ENCODE measurements around the gene ZBTB38. TPM values are rescaled to one million over a fixed set of nuclear protein-coding genes. Genes with fewer than 3 reads are reported as not detected.

The ZBTB38 gene
- total and polyA plus RNA-seq, 3 donors from 2014 or later, result 66.7 to 167 (median 131) TPM

- H3K27ac ChIP-seq, result peak overlapping the region in 1 of 2 donors; percentile 28
Measured at GRCh38 chr3:141360888-141361598, 7.3 kb upstream of the ZBTB38 start.

GRCh38 chr3:141362736-141363135 is 5.6 kb upstream of the ZBTB38 start:
- 88 to 98% methylated on average over 1 of the region's 1 CpG for WGBS, 2 donors
- intact Hi-C loops (cut with DNase I; ENCODE audit: low total_unique reads), result no loop called here
- H3K27ac ChIP-seq, result no peak overlapping the region
- H3K4me3 ChIP-seq, result no peak overlapping the region
- TF ChIP-seq POLR2A (IDR thresholded peaks at IDR 0.05) (no peak), CTCF (IDR thresholded peaks at IDR 0.05) (no peak)
- H3K36me3 ChIP-seq (ENCODE audit: low read depth, missing control alignments), result no peaks in the 10 kb centered on the region
- peaks cover 19% of the 10 kb centered on the region for H3K4me1 ChIP-seq
- no peaks in the 10 kb centered on the region for H3K9me3 ChIP-seq
- no peak for DNase-seq
- no peaks in the 10 kb centered on the region for H3K27me3 ChIP-seq

More at GRCh38 chr3:141360888-141361598, 7.3 kb upstream of the ZBTB38 start:
- no peak for DNase-seq
- intact Hi-C loops (cut with DNase I; ENCODE audit: low total_unique reads), result no loop called here
- H3K4me1 ChIP-seq, result peaks cover 2% of the 10 kb centered on the region
- TF ChIP-seq POLR2A (IDR thresholded peaks at IDR 0.05) (no peak), CTCF (IDR thresholded peaks at IDR 0.05) (peak; percentile 65 to 74 (median 73))
- no peaks in the 10 kb centered on the region for H3K9me3 ChIP-seq
- H3K36me3 ChIP-seq (ENCODE audit: low read depth, missing control alignments), result no peaks in the 10 kb centered on the region
- 33 to 34% methylated on average over 6 of the region's 6 CpGs for WGBS, 2 donors
- H3K27me3 ChIP-seq, result no peaks in the 10 kb centered on the region
- H3K4me3 ChIP-seq, result no peak overlapping the region

GRCh38 chr3:141365201-141365600 is 3.1 kb upstream of the ZBTB38 start:
- H3K27ac ChIP-seq, result no peak overlapping the region
- H3K36me3 ChIP-seq (ENCODE audit: low read depth, missing control alignments), result no peaks in the 10 kb centered on the region
- peaks cover 42% of the 10 kb centered on the region for H3K4me1 ChIP-seq
- no peaks in the 10 kb centered on the region for H3K9me3 ChIP-seq
- no peak overlapping the region for H3K4me3 ChIP-seq
- no peaks in the 10 kb centered on the region for H3K27me3 ChIP-seq
- no peak for TF ChIP-seq CTCF (IDR thresholded peaks at IDR 0.05)
- WGBS, 2 donors, result 86 to 100% methylated on average over 1 of the region's 1 CpG
- no peak for DNase-seq
- intact Hi-C loops (cut with DNase I; ENCODE audit: low total_unique reads), result loop anchor here (5.0 kb wide), 1 partner anchor 77 kb away; no protein-coding TSS in a partner anchor

- H3K4me3 ChIP-seq, result no peak overlapping the region
- H3K9me3 ChIP-seq, result no peaks in the 10 kb centered on the region
- intact Hi-C loops (cut with DNase I; ENCODE audit: low total_unique reads), result loop anchor here (5.0 kb wide), 1 partner anchor 76 kb away; no protein-coding TSS in a partner anchor
- H3K4me1 ChIP-seq, result peaks cover 47% of the 10 kb centered on the region
- peak; percentile 38 for DNase-seq
- TF ChIP-seq CTCF (IDR thresholded peaks at IDR 0.05), result no peak
- WGBS, 2 donors, result 46 to 62% methylated on average over 5 of the region's 5 CpGs
- H3K36me3 ChIP-seq (ENCODE audit: low read depth, missing control alignments), result no peaks in the 10 kb centered on the region
- H3K27ac ChIP-seq, result peak overlapping the region; percentile 93 to 95
- H3K27me3 ChIP-seq, result no peaks in the 10 kb centered on the region
Measured at GRCh38 chr3:141366285-141367037, 1.8 kb upstream of the ZBTB38 start.
